RPMI8226 (cell line): ENCODE results near the gene TRIO.

ENCODE experiments used
- DNase-seq: peaks from one replicate; pipeline ENCODE4 v3.0.0-alpha.2; 2015

TRIO gene

GRCh38 chr5:14250748-14251701 is 107.9 kb downstream of the TRIO start:
- DNase-seq = peak; percentile 47

- no peak for DNase-seq
Observed at GRCh38 chr5:14251733-14252132, 108.6 kb downstream of the TRIO start.

GRCh38 chr5:14252793-14253192 is 109.7 kb downstream of the TRIO start:
- DNase-seq = peak; percentile 45

GRCh38 chr5:14254686-14255085 is 111.5 kb downstream of the TRIO start:
- no peak for DNase-seq

- DNase-seq = no peak
Observed at GRCh38 chr5:14256026-14256690, 113.0 kb downstream of the TRIO start.

- no peak for DNase-seq
Observed at GRCh38 chr5:14256756-14257393, 113.7 kb downstream of the TRIO start.

- peak; percentile 73 for DNase-seq
Observed at GRCh38 chr5:14257995-14258403, 114.9 kb downstream of the TRIO start.

- DNase-seq = peak; percentile 45
Observed at GRCh38 chr5:14258840-14259239, 115.7 kb downstream of the TRIO start.

- DNase-seq = no peak
Observed at GRCh38 chr5:14260637-14261036, 117.5 kb downstream of the TRIO start.

- DNase-seq = peak; percentile 65
Observed at GRCh38 chr5:14261235-14261634, 118.1 kb downstream of the TRIO start.

- peak; percentile 41 for DNase-seq
Observed at GRCh38 chr5:14261856-14262611, 118.9 kb downstream of the TRIO start.

GRCh38 chr5:14263113-14263512 is 120.0 kb downstream of the TRIO start:
- no peak for DNase-seq

- peak; percentile 35 for DNase-seq
Observed at GRCh38 chr5:14263699-14264098, 120.6 kb downstream of the TRIO start.

GRCh38 chr5:14264605-14265316 is 121.6 kb downstream of the TRIO start:
- peak; percentile 94 for DNase-seq

GRCh38 chr5:14265570-14265969 is 122.4 kb downstream of the TRIO start:
- DNase-seq = no peak

GRCh38 chr5:14266171-14266570 is 123.0 kb downstream of the TRIO start:
- DNase-seq = no peak

- DNase-seq = no peak
Observed at GRCh38 chr5:14266686-14267085, 123.5 kb downstream of the TRIO start.

- no peak for DNase-seq
Observed at GRCh38 chr5:14267166-14267838, 124.2 kb downstream of the TRIO start.

- no peak for DNase-seq
Observed at GRCh38 chr5:14267991-14268708, 125.0 kb downstream of the TRIO start.

- DNase-seq = peak; percentile 81
Observed at GRCh38 chr5:14268738-14269137, 125.6 kb downstream of the TRIO start.

- no peak for DNase-seq
Observed at GRCh38 chr5:14269395-14269794, 126.3 kb downstream of the TRIO start.
